Right atrium auricular region (tissue), 2 donors: ENCODE measurements around the gene ECSIT. TPM values are rescaled to one million over a fixed set of nuclear protein-coding genes. Genes with fewer than 3 reads are reported as not detected.

Experiments
- DNase-seq: peaks from one replicate; pipeline ENCODE4 v3.0.0-alpha.2; 2019; ENCODE audit warnings: low spot score
- H3K27ac ChIP-seq, 2 donors: fragments of 200-600 bp; sonication (generic); 1 replicate in 1 of 2; 2 replicates in 1 of 2; pipeline ENCODE4 v1.5.1; 2016 to 2019
- H3K27me3 ChIP-seq, 2 donors: fragments of 200-600 bp; sonication (generic); one replicate each; pipeline versions ENCODE4 v1.5.1 to v1.6.0; 2017 to 2019
- H3K36me3 ChIP-seq: fragments of 200-600 bp; sonication (generic); one replicate; pipeline ENCODE4 v1.5.1; 2016
- H3K4me1 ChIP-seq, 2 donors: fragments of 200-600 bp; sonication (generic); one replicate each; pipeline versions ENCODE4 v1.5.1 to v1.6.0; 2017 to 2019
- H3K4me3 ChIP-seq, 2 donors: fragments of 200-600 bp; sonication (generic); 1 replicate in 1 of 2; 2 replicates in 1 of 2; pipeline ENCODE4 v1.5.1; 2017 to 2019; ENCODE audit warnings: mild to moderate bottlenecking in 1 of 2, moderate library complexity in 1 of 2
- H3K9me3 ChIP-seq, 2 donors: fragments of 200-600 bp; sonication (generic); one replicate each; pipeline ENCODE4 v1.5.1; 2019
- total RNA-seq, 2 donors: library from RNA; depleted of rRNA; stranded (reverse); fragments of >200 nt; gene quantifications; one replicate each; pipeline ENCODE4 v1.1.0, GENCODE V29; 2016
- TF ChIP-seq, protein P1 (sequence below), 2 donors: fragments of 200-600 bp; sonication (generic); IDR thresholded peaks; one replicate each; pipeline ENCODE4 v1.5.1; 2019; ENCODE audit warnings: antibody characterized with exemption in 2 of 2

The ECSIT gene
- total RNA-seq, 2 donors from 2014 or later, result 83.6 to 126 TPM

DNA sequence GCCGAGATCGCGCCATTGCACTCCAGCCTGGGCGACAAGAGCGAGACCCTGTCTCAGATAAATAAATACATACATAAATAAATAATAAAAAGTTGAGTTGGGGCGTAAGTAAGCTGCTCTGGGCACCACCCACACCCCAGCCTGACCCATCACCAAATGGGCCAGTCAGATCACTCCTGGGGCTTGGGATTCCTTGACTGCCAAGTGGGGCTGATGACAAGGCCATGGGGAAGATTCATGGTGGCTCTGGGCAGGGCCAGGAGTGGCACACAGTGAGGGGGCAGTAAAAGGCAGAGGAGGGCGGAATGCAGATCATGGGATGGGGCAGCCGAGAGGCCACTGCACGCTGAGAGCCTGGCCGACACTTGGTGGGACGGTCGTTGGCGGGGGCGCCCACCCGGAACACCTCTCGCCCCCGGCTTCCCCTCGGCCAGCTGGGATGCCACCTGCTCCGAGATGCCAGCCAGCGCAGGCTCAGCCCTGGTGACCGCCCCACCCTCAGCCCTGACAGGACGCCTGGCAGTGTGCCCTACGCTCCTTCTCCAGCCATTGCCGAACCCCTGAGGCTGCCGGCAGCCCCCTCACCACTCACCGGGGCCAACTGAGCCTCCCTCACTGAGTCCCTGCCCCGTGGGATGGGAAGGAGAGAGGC lies 34.2 kb downstream of the ECSIT start:
- H3K36me3 ChIP-seq, result peaks cover 12% of the 10 kb centered on the region

DNA sequence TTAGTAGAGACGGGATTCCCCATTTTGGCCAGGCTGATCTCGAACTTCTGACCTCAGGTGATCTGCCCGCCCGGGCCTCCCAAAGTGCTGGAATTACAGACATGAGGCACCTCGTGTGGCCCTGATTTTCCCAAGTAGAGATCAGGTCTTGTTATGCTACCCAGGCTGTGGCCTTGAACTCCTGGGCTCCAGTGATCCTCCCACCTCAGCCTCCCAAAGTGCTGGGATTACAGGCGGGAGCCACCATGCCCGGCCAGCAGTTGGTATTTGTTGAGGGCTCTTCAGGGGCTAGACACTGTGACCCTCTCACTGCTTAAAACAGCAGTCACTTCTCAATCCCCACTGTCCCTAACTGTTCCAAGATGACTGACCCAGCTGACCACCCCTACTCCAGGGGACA lies 39.6 kb downstream of the ECSIT start:
- Histone ChIP-seq H3K4me1 (no peaks in the 10 kb centered on the region), H3K9me3 (no peaks in the 10 kb centered on the region), H3K4me3 (no peak overlapping the region), H3K27me3 (no peaks in the 10 kb centered on the region), H3K27ac (no peak overlapping the region), H3K36me3 (peaks cover 7% of the 10 kb centered on the region)
- no peak for DNase-seq
- TF ChIP-seq, protein P1, sequence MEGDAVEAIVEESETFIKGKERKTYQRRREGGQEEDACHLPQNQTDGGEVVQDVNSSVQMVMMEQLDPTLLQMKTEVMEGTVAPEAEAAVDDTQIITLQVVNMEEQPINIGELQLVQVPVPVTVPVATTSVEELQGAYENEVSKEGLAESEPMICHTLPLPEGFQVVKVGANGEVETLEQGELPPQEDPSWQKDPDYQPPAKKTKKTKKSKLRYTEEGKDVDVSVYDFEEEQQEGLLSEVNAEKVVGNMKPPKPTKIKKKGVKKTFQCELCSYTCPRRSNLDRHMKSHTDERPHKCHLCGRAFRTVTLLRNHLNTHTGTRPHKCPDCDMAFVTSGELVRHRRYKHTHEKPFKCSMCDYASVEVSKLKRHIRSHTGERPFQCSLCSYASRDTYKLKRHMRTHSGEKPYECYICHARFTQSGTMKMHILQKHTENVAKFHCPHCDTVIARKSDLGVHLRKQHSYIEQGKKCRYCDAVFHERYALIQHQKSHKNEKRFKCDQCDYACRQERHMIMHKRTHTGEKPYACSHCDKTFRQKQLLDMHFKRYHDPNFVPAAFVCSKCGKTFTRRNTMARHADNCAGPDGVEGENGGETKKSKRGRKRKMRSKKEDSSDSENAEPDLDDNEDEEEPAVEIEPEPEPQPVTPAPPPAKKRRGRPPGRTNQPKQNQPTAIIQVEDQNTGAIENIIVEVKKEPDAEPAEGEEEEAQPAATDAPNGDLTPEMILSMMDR (IDR thresholded peaks at IDR 0.05), result no peak

More for the DNA sequence above, 34.2 kb downstream of the ECSIT start:
- Histone ChIP-seq H3K4me3 (no peak overlapping the region), H3K9me3 (no peaks in the 10 kb centered on the region), H3K27me3 (no peaks in the 10 kb centered on the region), H3K4me1 (no peaks in the 10 kb centered on the region), H3K27ac (no peak overlapping the region)
- TF ChIP-seq, protein P1 (IDR thresholded peaks at IDR 0.05), result no peak
- no peak for DNase-seq

DNA sequence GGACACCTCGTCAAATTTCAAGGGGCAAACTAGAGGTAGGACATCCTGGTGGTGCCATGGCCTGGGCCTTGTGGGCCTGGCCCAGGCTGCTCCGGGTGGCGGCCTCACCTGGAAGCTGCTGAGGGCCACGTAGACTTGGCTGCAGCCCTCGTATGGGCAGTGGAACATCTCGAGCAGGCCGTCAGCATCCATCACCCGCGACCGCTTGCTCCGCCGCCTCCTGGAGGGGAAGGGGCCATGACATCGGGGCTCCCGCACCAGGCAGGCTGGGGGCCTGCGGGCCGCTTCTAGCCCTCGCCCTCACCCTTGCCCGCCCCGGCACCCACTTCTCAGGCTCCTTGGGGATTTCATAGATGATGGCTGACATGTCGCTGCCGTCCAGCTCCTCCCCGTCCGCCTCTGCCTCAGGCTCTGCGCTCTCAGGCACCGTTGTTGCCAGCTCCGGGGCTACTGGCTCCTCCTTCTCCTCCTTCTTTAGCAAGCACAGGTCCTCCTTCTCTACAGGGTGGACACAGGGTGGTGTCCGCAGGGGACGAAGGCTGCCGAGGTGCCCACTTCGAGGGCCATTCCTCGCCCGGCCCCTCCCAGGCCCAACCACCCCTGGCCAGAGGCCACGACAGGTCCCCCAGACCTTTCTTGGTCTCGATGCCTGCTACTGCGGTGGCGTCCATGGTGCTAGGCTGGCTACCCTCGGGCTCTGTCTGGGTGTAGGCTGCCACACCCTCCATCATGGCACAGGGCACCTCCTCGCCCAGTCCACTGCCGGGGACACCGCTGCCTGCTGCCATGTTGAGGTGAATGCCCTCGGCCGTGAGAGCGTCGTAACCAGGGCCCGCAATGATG lies 42.1 kb downstream of the ECSIT start:
- Histone ChIP-seq H3K4me1 (peaks cover 0 to 16% of the 10 kb centered on the region in 2 donors), H3K9me3 (no peaks in the 10 kb centered on the region), H3K27ac (no peak overlapping the region), H3K27me3 (peaks cover 11% of the 10 kb centered on the region in 2 donors), H3K4me3 (no peak overlapping the region), H3K36me3 (peaks cover 7% of the 10 kb centered on the region)
- no peak for DNase-seq
- TF ChIP-seq, protein P1 (IDR thresholded peaks at IDR 0.05), result no peak

DNA sequence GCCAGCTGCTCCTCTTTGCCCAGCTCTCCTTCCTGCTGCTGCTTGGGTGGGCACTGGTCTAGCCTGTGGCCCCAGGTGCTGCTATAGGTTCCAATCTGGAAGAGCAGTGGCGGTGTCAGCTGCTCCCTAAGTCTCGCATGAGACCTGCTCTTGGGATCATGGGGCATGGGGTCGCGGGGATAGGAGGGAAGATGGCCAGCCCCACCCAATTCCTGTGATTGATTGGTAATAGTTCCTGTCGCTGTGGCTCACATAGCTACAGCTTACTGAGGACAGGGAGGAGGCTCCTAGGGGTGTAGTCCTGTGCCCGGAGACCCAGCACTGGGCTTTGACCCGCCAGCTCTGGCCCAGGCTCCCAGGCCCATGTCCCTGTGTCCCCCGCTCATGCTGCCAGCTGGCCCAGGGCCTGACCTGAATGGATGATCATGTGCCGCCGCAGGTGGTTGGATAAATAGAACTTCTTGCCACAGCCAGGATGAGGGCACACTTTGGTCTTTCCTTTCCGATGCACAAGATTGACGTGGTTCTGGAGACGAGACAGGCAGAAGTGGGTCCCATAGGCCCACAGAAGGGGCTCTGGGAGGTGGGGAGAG lies 43.6 kb downstream of the ECSIT start:
- DNase-seq, result no peak
- TF ChIP-seq, protein P1 (IDR thresholded peaks at IDR 0.05), result no peak
- Histone ChIP-seq H3K36me3 (peaks cover 7% of the 10 kb centered on the region), H3K27me3 (peaks cover 11 to 21% of the 10 kb centered on the region in 2 donors), H3K4me3 (no peak overlapping the region), H3K9me3 (no peaks in the 10 kb centered on the region), H3K27ac (no peak overlapping the region), H3K4me1 (peaks cover 0 to 29% of the 10 kb centered on the region in 2 donors)

DNA sequence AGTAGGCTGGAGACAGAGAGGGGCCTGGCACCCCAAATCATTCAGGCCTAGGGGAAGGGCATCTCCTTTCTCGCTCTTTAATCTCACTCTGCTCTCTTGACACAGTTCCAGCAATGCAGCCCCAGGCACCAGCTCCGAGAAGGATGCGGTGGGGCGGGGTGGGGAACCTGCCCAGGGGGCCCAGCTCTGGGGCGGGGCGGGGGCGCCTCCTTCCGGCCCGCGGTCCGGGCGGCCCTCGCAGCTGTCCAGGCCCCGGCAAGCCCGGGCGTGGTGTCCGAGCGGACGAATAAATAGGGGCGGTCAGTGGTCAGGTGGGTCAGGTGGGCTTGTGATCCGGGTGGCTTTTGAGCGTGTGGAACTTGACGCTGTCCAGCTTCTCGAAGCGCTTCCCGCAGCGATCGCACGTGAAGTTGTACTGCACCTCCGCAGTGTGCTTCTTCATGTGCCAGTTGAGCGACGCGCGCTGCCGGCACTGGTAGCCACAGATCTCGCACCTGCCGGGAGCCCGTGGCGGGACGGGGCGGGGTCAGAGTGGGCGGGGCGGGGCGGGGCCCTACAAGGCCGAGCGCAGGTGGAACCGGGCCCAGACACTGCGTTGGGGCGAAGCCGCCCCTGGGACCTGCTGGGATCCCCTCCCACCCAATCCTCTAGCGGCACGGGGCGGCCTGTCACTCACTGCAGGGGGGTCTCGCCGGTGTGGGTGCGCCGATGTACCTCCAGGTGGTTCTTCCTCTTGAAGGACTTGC lies 45.4 kb downstream of the ECSIT start:
- TF ChIP-seq, protein P1 (IDR thresholded peaks at IDR 0.05), result no peak
- no peak for DNase-seq
- no peaks in the 10 kb centered on the region for H3K9me3 ChIP-seq
- peaks cover 14 to 32% of the 10 kb centered on the region in 2 donors for H3K27me3 ChIP-seq
- peaks cover 0 to 42% of the 10 kb centered on the region in 2 donors for H3K4me1 ChIP-seq
- no peak overlapping the region for H3K4me3 ChIP-seq
- peaks cover 7% of the 10 kb centered on the region for H3K36me3 ChIP-seq
- H3K27ac ChIP-seq, result no peak overlapping the region
